Bronchial epithelial cell (primary cell): Measurements from ENCODE around the gene TMEM266. TPM values are rescaled to one million over a fixed set of nuclear protein-coding genes. Genes with fewer than 3 reads are reported as not detected.

Experiments used
- DNase-seq: peaks from one replicate; pipeline ENCODE4 v3.0.0-alpha.2; 2010; ENCODE audit warnings: low read depth
- FAIRE-seq: peaks from 2 replicates; lab custom pipeline; 2011; peaks lifted over from hg19 to GRCh38; lab: Jason Lieb, UNC
- H3K27me3 ChIP-seq: 2 replicates; pipeline ENCODE4 v1.5.1; 2011; ENCODE audit warnings: low read length; ENCODE audit not compliant: control insufficient read depth, insufficient read depth
- H3K36me3 ChIP-seq: 2 replicates; pipeline ENCODE4 v1.5.1; 2011; ENCODE audit warnings: low read length; ENCODE audit not compliant: control insufficient read depth, insufficient read depth
- H3K4me3 ChIP-seq: 2 replicates; pipeline ENCODE4 v1.5.1; 2011; ENCODE audit warnings: mild to moderate bottlenecking, low read depth, low read length, control low read depth
- total RNA-seq: library from RNA; depleted of rRNA; stranded (reverse); fragments of >200 nt; gene quantifications from 2 replicates; pipeline ENCODE4 v1.2.1, GENCODE V29; 2014
- TF ChIP-seq, protein P1 (sequence below): IDR thresholded peaks from 2 replicates; pipeline ENCODE4 v1.5.1; 2011; ENCODE audit warnings: mild to moderate bottlenecking, moderate library complexity, low read length, control low read depth, inconsistent platforms; ENCODE audit not compliant: insufficient read depth, severe bottlenecking

The TMEM266 gene
- total RNA-seq, 1 donor from 2014 or later, result under 0.01 TPM

DNA sequence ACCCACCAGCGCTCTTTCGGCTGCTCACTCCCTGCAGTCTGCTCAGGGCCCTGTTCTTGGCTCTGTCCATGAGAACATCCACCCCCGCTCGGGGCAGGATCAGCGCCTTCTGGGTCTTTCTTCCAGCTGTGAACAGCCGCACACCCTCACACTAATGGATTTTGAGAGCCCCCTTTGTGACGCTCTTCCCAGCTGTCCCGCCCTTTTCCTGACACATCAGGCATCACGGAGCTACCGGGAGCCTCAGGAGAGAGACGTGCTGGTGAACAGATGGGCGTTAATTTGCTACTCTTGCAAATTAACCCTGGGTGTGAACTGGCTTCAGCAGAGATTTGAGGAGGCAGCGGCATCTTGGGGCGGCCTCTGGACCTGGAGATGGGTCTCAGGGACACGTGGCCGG, 113.0 kb downstream of the TMEM266 start:
- FAIRE-seq (no peak), DNase-seq (no peak)
- no peaks in the 10 kb centered on the region for H3K27me3 ChIP-seq
- TF ChIP-seq, protein P1, sequence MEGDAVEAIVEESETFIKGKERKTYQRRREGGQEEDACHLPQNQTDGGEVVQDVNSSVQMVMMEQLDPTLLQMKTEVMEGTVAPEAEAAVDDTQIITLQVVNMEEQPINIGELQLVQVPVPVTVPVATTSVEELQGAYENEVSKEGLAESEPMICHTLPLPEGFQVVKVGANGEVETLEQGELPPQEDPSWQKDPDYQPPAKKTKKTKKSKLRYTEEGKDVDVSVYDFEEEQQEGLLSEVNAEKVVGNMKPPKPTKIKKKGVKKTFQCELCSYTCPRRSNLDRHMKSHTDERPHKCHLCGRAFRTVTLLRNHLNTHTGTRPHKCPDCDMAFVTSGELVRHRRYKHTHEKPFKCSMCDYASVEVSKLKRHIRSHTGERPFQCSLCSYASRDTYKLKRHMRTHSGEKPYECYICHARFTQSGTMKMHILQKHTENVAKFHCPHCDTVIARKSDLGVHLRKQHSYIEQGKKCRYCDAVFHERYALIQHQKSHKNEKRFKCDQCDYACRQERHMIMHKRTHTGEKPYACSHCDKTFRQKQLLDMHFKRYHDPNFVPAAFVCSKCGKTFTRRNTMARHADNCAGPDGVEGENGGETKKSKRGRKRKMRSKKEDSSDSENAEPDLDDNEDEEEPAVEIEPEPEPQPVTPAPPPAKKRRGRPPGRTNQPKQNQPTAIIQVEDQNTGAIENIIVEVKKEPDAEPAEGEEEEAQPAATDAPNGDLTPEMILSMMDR, result no peak
- no peak overlapping the region for H3K4me3 ChIP-seq
- H3K36me3 ChIP-seq, result no peaks in the 10 kb centered on the region

DNA sequence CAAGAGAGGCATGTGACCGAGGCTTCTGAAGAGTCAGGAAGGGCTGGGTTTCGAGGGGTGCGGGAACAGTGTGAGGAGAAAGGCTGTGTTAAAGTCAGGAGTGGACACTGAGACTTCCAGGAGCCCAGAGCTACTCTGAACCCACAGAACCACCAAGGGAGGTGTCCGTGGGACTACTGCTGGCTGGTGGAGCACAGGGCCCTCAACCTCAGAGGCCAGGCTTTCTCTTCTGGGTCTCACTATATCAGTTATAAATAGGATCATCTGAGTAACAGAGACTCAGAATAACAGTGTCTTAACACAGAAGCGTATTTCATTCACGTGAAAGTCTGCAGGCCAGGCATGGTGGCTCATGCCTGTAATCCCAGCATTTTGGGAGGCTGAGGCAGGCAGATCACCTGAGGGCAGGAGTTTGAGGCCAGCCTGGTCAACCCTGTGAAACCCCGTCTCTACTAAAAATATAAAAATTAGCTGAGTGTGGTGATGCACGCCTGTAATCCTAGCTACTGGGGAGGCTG, 113.6 kb downstream of the TMEM266 start:
- no peak overlapping the region for H3K4me3 ChIP-seq
- TF ChIP-seq, protein P1, result no peak
- no peak for FAIRE-seq
- H3K36me3 ChIP-seq, result no peaks in the 10 kb centered on the region
- DNase-seq, result no peak
- peaks cover 2% of the 10 kb centered on the region for H3K27me3 ChIP-seq

DNA sequence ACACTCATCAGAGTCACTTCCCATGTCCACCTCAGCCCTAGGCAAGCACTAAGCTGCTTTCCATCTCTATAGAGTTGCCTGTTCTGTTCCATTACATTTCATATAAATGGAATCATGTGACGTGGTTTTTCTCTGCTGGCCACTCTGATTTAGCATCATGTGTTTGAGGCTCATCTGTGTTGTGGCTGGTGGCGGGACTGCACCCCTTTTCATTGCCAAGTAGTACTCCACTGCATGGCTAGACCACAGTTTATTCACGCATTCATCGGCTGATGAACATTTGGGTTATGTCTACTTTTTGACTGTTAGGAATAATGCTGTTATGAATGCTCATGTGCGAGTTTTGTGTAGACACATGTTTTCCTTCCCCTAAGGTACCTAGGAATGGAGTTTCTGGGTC, 114.9 kb downstream of the TMEM266 start:
- no peaks in the 10 kb centered on the region for H3K36me3 ChIP-seq
- DNase-seq (no peak), FAIRE-seq (no peak)
- H3K4me3 ChIP-seq, result no peak overlapping the region
- TF ChIP-seq, protein P1, result no peak
- peaks cover 2% of the 10 kb centered on the region for H3K27me3 ChIP-seq

DNA sequence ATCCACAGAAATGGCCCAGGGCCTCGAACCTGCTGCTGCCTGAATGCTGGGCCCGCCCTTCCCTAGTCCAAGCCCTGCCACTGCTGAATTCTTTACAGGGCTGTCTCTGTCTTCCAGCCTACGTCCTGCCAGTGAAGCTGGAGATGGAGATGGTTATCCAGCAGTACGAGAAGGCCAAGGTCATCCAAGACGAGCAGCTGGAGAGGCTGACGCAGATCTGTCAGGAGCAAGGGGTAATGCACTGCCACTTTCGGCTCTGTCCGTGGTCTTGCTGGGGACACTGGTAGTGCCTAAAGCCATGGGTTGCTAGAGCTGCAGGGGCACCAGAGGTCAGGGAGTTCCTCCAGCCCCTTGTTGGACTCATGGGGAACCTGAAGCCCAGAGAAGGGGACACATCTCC, 115.7 kb downstream of the TMEM266 start:
- Histone ChIP-seq H3K36me3 (no peaks in the 10 kb centered on the region), H3K4me3 (no peak overlapping the region), H3K27me3 (peaks cover 2% of the 10 kb centered on the region)
- DNase-seq, result no peak
- no peak for FAIRE-seq
- TF ChIP-seq, protein P1, result no peak

DNA sequence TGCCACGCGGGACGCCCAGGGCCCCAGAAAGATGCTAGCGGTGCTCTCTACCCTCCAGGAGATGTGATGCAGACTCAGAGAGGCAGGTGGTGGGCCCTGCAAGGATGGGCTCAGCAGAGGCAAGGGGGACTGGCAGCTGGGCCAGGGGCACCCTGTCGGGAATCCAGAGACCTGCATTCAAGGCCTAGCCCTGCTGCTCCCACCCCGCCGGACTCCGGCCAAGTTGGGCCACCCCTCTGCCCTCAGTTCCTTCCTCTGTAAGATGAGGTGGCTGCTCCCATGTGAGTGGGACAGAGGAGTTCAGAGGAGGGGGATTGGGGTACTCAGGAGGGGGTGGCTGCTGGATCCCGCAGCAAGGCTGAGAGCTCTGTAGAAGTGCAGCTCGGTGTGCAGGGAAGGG, 116.3 kb downstream of the TMEM266 start:
- FAIRE-seq (no peak), DNase-seq (no peak)
- Histone ChIP-seq H3K27me3 (peaks cover 2% of the 10 kb centered on the region), H3K36me3 (no peaks in the 10 kb centered on the region), H3K4me3 (no peak overlapping the region)
- TF ChIP-seq, protein P1, result no peak

DNA sequence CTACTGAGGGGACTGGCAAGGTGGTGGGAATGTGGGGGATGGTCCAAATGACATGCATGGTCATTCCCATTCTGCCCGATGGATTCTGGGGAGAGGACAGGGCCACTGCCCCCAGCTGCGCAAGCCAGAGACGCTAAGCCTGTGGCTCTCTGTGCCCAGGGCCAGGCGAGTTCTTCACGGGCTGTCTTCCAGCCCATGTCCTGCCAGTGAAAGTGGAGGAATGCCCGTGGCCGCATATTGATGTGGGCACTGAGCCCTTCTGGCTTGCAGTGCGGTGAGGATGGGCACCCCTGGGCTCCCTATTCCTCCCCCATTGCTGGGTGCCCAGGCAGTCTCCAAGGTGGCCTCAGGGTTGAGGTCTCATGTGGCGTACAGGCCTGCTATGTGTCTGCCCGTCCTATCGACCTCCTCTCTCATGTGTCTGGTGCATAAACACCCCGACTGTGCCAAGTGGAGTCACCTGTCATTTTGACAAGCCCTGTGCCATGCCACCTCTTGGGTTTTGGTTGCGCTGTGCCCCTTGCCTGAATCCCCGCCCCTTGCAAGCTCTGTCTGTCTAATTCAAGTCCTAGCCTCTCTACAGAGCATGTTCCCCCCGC, 116.8 kb downstream of the TMEM266 start:
- TF ChIP-seq, protein P1, result no peak
- no peak for DNase-seq
- Histone ChIP-seq H3K4me3 (no peak overlapping the region), H3K27me3 (peaks cover 2% of the 10 kb centered on the region), H3K36me3 (no peaks in the 10 kb centered on the region)
- no peak for FAIRE-seq
